Cardiac fibroblast (primary cell): ENCODE data around the gene ATOH7.
A peak's percentile ranks its signal among the peaks of the same experiment; 100 is the strongest.

Source experiments
- DNase-seq, 2 donors: peaks; one replicate each; pipeline versions ENCODE4 v3.0.0 to v3.0.0-alpha.2; 2010; ENCODE audit warnings: low read depth in 2 of 2
- H3K4me3 ChIP-seq, 2 donors: replicated peaks in 1 of 2; 1 replicate in 1 of 2; 2 replicates in 1 of 2; pipeline ENCODE4 v1.5.1; 2011; ENCODE audit warnings: low read depth in 2 of 2, low read length in 2 of 2, mild to moderate bottlenecking in 2 of 2, moderate library complexity in 1 of 2
- TF ChIP-seq, protein P1 (sequence below): IDR thresholded peaks from one replicate; pipeline ENCODE4 v1.5.1; 2011; ENCODE audit warnings: low read depth, mild to moderate bottlenecking, low read length, inconsistent platforms

ATOH7 gene

DNA sequence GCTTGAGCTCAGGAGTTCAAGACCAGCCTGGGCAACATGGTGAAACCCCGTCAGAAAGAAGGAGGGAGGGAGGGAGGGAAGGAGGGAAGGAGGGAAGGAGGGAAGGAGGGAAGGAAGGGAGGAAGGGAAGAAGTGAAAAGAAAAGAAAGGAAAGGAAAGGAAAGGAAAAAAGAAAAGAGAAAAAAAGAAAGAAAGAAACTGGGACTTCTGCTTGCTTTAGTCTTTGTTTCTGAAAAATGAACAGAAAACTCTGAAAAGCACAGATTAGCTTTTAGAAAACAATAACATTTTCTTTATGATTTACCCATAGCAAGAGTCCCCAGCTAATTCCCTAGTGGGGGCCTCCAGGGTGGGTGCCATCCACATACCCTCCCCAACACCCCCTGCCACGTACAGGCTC, 46.8 kb downstream of the ATOH7 start:
- no peak overlapping the region for H3K4me3 ChIP-seq
- TF ChIP-seq, protein P1, sequence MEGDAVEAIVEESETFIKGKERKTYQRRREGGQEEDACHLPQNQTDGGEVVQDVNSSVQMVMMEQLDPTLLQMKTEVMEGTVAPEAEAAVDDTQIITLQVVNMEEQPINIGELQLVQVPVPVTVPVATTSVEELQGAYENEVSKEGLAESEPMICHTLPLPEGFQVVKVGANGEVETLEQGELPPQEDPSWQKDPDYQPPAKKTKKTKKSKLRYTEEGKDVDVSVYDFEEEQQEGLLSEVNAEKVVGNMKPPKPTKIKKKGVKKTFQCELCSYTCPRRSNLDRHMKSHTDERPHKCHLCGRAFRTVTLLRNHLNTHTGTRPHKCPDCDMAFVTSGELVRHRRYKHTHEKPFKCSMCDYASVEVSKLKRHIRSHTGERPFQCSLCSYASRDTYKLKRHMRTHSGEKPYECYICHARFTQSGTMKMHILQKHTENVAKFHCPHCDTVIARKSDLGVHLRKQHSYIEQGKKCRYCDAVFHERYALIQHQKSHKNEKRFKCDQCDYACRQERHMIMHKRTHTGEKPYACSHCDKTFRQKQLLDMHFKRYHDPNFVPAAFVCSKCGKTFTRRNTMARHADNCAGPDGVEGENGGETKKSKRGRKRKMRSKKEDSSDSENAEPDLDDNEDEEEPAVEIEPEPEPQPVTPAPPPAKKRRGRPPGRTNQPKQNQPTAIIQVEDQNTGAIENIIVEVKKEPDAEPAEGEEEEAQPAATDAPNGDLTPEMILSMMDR = no peak
- no peak for DNase-seq

DNA sequence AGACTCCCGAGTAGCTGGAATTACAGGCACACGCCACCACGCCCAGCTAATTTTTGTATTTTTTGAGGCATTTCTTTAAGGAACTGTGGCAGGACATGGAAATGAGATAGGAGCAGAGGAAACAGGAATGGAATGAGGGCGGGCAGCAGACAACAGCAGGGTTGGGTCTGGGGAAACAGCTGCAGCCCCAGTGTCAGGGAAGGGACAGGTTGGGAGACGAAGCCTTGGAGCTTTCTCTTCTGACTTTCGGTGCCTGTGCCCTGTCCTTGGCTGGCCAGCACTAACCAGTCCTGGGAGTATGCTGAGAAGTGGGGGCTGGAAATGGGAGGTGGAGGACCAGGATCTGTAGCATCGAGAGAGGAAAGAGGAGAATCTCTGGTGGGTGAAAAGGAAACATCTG, 47.4 kb downstream of the ATOH7 start:
- TF ChIP-seq, protein P1 = no peak
- H3K4me3 ChIP-seq = no peak overlapping the region
- peak in 1 of 2 donors; percentile 19 for DNase-seq
